CD4-positive, alpha-beta T cell treated with Interleukin-12 subunit alpha and Interleukin-12 subunit beta, for 1 hour (primary cell): Measurements from ENCODE around the gene REPIN1.

Source experiments
- DNase-seq: peaks from one replicate; pipeline ENCODE4 v3.0.0-alpha.2; 2020

REPIN1 gene

DNA sequence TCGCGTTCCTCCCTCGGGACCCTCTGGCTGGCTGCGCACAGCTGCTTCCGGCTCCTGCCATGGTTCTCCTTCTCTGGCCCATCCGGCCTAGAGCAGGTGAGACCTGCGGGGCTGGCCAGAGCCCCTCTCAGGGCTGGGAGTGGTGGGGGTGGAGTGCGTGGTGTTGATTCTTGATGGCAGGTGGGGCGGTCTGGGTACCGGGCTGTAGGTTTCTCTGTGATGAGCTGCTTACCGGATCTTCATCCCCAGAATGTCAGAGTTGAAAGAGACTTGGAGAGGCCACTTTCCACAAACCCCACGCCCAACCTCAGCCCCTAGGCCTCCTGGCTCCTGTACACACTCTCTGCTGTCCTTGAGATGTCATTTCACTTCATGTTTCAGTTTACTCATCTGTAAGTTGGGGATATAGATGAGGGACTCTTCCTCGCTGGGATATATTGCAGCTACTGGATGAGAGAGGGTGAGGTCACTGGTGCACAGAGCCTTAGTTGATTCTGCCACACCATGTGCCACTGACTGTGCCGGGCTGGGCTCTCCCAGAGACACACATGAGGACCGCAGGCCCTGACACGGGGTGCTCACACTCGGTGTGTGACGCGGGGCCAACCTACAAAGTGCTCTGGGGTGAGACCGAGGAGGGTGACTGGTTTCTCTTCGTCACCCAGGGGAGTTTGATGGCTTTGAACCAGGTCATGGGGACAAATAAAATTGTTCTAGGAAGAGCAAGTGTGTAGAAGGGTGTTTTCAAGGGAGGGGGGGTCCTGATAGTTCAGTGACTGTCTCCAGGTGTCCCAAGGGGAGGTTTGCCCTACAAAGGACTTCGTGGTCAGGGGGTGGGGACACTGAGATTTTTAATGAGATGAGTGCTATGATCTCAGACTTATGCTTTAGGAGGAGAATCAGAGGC is 40.0 kb downstream of the REPIN1 start:
- DNase-seq = no peak

DNA sequence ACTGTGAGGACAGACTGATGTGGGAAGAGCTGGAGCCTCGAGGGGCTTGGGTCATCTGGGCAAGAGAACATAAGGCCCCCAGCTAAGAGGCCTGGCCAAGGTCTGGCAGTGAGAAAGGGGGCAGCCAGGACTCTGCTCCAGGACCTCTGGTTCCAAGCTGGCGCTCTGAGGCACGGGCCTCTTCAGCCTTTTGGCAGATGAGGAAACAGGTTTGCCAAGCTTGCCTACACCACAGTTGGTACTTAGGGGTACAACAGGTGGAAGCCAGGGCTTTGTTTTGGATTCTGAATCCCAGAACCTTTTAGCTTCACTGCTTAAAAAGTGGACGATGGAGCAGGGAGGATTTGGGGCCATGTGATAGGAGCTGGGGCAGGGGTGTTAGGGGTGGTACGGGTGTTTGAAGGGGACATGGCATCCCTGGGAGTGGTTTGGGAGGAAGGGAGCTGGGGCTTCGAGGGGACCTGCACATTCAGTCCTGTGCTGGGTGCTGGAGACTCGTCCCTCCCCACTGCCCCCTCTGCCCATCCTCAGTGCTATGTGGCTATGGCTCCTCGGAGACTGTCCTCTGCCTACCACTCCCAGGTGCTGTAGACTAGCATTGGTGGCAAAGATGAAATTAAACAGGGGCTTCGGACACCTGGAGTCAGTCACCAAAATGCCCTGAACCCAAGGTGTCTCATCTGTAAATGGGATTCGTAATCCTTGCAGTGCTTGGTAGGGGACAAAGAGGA is 40.8 kb downstream of the REPIN1 start:
- no peak for DNase-seq

DNA sequence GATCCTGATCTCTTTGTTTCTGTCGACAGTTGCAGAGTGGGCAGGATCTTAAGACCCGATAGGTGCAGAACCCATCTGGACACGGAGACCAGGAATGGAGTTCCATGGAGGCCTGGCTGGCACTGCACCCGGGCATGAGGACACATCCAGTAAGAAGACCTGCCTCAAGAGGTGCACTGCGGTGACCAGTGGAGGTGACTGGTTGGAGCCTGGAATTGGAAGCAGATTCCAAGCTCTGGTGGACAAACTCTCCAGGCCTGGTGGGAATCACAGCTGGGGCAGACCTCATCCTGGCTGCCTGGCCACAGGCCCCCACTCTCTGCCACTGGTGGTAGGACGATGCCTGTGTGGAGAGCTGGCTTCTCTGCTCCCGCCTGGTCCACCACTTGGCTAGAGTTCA is 41.5 kb downstream of the REPIN1 start:
- DNase-seq = no peak

GRCh38 chr7:150410680-150411346 is 42.2 kb downstream of the REPIN1 start:
- no peak for DNase-seq

DNA sequence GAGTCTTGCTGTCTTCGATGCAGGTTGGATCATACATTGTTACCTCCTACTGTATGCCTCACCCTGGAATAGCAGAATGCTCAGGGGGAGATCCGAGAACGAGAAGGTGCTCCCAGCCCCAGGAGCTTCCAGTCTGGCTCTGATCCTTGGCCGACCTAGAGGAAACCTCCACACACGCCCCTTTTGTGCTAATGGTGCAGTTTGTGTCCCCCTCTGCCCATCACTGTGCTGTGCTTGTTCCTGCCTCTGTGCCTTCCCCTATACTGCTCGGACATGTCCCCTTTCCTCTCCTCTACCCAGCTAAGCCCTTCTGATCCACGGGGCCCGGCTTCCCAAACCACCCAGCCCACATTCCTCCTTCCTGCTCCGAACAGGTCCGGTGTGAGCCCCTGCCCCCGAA is 43.0 kb downstream of the REPIN1 start:
- DNase-seq = no peak

DNA sequence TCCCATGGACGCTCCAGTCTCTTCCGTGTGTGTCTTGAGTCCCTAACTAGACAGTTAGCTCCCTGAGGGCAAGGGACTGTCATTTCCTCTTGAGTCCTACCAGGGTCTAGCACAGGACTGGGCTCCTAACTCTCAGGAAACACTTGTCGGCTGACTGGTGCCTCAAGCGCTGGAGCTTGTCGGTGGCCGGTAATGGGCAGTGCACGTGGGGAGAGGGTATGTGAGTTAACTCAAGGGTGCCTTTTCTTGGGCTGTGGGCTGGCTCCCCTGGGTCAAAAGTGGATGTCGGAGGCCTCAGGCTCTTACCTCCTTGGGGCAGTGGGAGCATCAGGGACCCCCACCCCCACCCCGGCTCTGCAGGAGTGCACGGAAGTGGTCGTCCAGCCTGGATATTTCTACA is 43.4 kb downstream of the REPIN1 start:
- DNase-seq = no peak

DNA sequence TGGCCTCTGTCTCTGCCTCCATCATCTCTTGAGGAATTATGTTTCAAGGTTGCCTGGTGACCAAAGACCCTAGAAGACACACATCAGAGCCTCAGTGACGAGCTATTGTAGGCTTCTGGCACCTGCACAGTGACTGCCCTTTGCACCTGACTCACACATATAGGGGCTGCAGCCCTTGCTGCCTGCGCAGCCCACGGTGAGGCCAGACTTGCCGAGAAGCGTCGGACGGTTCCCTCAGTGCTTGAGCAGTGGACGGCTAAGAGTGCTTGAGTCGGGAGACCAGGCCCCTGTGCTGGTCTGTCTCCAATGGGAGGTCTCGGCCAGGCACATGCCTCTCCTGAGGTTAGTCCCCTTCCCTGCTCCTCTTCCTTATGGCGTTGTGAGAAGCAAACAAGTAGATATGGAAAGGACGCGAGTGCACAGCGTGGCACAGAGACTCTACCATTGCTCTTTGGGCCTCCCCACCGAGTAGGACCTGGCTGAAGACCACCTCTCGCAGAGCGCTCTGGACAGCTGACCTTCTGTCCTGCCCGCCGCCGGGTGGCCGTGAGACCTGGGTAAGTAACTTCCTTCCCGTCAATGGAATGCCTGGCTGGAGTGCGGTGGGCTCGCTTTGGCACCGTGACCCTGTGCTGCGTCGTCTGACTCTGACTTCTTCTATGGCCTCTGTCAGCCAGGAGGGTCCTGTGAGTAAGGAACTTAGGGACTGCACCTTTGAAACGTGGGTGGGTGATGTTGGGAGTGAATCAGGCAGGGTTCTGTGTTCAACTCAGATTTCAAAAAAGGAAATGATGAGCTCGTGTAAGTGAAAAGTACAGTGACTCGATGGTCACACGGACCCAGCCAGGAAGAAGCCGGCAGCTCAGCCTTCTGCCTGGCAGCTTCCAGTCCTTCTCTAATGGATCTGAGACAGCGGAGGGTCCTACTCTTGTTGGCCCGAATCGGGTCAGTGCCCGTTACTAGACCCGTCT is 44.2 kb downstream of the REPIN1 start:
- no peak for DNase-seq

GRCh38 chr7:150413640-150414081 is 45.0 kb downstream of the REPIN1 start:
- no peak for DNase-seq

- DNase-seq = no peak
These were observed 46.8 kb downstream of the REPIN1 start for GRCh38 chr7:150415161-150416153.

DNA sequence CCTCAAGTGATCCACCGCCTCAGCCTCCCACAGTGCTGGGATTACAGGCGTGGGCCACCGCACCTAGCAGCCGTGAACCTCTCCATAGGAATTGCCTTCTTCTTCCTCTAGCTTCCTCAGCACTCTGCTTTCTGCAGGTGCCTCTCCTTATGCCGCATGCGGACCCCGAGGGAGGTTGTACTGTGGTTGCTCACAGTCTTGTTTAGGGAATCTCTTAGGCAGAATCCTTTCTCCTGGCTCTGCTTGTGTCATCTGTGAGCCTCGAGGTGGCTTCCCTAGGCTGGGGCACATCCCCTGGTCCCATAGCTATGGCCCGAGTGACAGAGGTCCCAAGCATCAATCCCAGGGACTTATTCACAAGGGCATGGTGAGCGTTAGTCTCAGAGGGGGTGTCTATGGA is 48.6 kb downstream of the REPIN1 start:
- no peak for DNase-seq

GRCh38 chr7:150417863-150418262 is 49.2 kb downstream of the REPIN1 start:
- no peak for DNase-seq

- no peak for DNase-seq
These were observed 51.6 kb downstream of the REPIN1 start for GRCh38 chr7:150420242-150420641.

- DNase-seq = peak; percentile 89
These were observed 52.5 kb downstream of the REPIN1 start for GRCh38 chr7:150420987-150421674.

GRCh38 chr7:150421831-150422230 is 53.2 kb downstream of the REPIN1 start:
- DNase-seq = no peak
